NCI-H2227 treated with DMSO at 0.1 percent for 48 hours (cell line): ENCODE measurements around the gene PKP1.

Source experiments
- DNase-seq: peaks from one replicate; lab custom pipeline; 2025; lab: John Stamatoyannopoulos, UW

The PKP1 gene

GRCh38 chr1:201310251-201310985 is 27.1 kb downstream of the PKP1 start:
- no peak for DNase-seq

GRCh38 chr1:201310986-201311355 is 27.7 kb downstream of the PKP1 start:
- DNase-seq = no peak

- no peak for DNase-seq
These were observed 28.2 kb downstream of the PKP1 start for GRCh38 chr1:201311356-201312011.

GRCh38 chr1:201312298-201312697 is 29.0 kb downstream of the PKP1 start:
- DNase-seq = no peak

GRCh38 chr1:201313086-201313485 is 29.8 kb downstream of the PKP1 start:
- no peak for DNase-seq

- no peak for DNase-seq
These were observed 33.2 kb downstream of the PKP1 start for GRCh38 chr1:201316556-201316955.

- no peak for DNase-seq
These were observed 34.2 kb downstream of the PKP1 start for GRCh38 chr1:201317551-201317950.

GRCh38 chr1:201318504-201319340 is 35.4 kb downstream of the PKP1 start:
- DNase-seq = no peak

GRCh38 chr1:201319631-201320030 is 36.3 kb downstream of the PKP1 start:
- no peak for DNase-seq

GRCh38 chr1:201320168-201320788 is 37.0 kb downstream of the PKP1 start:
- DNase-seq = no peak

- no peak for DNase-seq
These were observed 38.6 kb downstream of the PKP1 start for GRCh38 chr1:201321826-201322390.

- no peak for DNase-seq
These were observed 39.6 kb downstream of the PKP1 start for GRCh38 chr1:201322653-201323510.

- no peak for DNase-seq
These were observed 41.0 kb downstream of the PKP1 start for GRCh38 chr1:201324306-201324705.

- DNase-seq = no peak
These were observed 41.7 kb downstream of the PKP1 start for GRCh38 chr1:201324821-201325677.

GRCh38 chr1:201325678-201326060 is 42.4 kb downstream of the PKP1 start:
- DNase-seq = no peak

- no peak for DNase-seq
These were observed 43.4 kb downstream of the PKP1 start for GRCh38 chr1:201326710-201327109.

- DNase-seq = no peak
These were observed 44.5 kb downstream of the PKP1 start for GRCh38 chr1:201327687-201328240.

- DNase-seq = no peak
These were observed 45.3 kb downstream of the PKP1 start for GRCh38 chr1:201328576-201328975.

- no peak for DNase-seq
These were observed 46.0 kb downstream of the PKP1 start for GRCh38 chr1:201329286-201329685.

- DNase-seq = no peak
These were observed 46.5 kb downstream of the PKP1 start for GRCh38 chr1:201329801-201330200.
